Epithelial cell of esophagus (primary cell): ENCODE results near the gene GRIA1.
A peak's percentile ranks its signal among the peaks of the same experiment; 100 is the strongest.

Source experiments
- DNase-seq: peaks from one replicate; pipeline ENCODE4 v3.0.0; 2010; ENCODE audit warnings: low read depth
- H3K4me3 ChIP-seq: 2 replicates; pipeline ENCODE4 v1.5.1; 2011; ENCODE audit warnings: mild to moderate bottlenecking, low read length, control low read depth
- TF ChIP-seq, protein P1 (sequence below): IDR thresholded peaks from 2 replicates; pipeline ENCODE4 v1.5.1; 2011; ENCODE audit warnings: low read depth, mild to moderate bottlenecking, low read length, control low read depth, inconsistent platforms; ENCODE audit not compliant: insufficient read depth; ENCODE audit errors: missing control alignments

Gene GRIA1

DNA sequence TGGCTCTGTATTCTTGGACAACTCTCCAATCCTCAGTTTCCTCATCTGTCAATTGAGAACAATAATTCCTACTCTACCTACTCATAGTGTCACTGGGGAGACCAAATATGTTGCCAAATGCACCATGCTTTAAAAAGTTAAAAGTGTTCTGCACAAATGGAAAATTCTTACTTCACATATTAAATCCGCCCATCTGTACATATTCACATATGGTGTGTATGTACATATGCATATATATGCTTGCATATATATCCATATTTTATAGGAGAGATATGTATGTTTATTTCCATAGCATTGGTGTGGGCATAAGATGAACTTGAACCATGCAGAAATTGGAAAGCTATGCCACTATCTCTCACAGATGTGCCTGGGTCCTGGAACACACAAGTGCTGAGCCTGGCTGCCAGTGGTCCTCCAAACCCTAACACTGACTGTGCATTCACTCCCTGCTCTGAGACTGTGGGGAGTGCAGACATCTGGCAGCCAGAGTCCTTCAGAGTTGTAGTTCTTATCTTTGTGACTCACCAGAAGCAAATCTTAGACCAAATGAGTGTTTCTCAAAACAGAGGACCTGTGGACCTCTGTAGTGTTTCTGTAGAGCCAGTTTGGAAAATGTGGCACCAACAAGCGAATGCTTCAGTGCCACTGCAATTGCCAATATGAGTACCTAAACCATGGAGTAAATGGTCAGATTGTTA is 168.7 kb downstream of the GRIA1 start:
- H3K4me3 ChIP-seq = no peak overlapping the region
- TF ChIP-seq, protein P1, sequence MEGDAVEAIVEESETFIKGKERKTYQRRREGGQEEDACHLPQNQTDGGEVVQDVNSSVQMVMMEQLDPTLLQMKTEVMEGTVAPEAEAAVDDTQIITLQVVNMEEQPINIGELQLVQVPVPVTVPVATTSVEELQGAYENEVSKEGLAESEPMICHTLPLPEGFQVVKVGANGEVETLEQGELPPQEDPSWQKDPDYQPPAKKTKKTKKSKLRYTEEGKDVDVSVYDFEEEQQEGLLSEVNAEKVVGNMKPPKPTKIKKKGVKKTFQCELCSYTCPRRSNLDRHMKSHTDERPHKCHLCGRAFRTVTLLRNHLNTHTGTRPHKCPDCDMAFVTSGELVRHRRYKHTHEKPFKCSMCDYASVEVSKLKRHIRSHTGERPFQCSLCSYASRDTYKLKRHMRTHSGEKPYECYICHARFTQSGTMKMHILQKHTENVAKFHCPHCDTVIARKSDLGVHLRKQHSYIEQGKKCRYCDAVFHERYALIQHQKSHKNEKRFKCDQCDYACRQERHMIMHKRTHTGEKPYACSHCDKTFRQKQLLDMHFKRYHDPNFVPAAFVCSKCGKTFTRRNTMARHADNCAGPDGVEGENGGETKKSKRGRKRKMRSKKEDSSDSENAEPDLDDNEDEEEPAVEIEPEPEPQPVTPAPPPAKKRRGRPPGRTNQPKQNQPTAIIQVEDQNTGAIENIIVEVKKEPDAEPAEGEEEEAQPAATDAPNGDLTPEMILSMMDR = no peak
- DNase-seq = no peak

DNA sequence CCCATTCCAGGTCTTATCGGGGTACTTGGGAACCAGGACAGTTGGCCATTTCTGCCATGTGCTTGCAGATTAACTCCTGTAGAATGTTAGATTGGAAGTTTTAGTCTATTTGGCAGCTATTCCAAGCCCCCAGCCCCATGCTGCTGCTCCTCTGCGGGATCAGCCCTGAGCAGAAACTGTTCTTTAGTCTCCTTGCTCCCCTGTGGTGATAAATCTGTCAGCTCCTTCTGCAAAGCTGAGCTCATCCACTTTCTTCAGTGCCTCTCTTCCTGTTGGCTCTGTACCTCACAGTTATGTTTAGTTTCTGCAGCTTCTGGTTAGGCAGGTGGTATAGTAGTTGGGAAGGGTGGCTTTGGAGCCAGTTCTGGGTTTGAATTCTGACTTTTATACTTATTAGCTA is 170.4 kb downstream of the GRIA1 start:
- no peak for DNase-seq
- TF ChIP-seq, protein P1 = no peak
- no peak overlapping the region for H3K4me3 ChIP-seq

DNA sequence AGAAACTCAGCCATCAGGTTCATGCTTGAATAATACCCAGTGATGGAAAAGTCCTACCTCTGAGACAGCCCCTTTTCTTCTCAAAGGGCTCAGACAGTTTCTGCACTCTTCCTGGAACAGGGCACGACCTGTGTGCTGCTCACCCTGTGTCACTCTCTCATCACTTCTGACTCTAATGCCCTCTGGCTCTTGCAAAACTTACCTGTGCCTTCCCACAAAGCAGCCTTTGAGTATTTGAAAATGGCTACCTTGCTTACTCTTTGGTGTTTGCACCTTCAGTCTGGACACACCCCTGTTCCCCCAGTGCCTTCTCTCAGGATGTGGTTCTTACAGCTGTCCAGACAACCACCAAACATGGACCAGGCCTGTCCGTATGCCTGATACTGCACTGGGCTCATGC is 171.4 kb downstream of the GRIA1 start:
- H3K4me3 ChIP-seq = no peak overlapping the region
- TF ChIP-seq, protein P1 = no peak
- DNase-seq = peak; percentile 65

DNA sequence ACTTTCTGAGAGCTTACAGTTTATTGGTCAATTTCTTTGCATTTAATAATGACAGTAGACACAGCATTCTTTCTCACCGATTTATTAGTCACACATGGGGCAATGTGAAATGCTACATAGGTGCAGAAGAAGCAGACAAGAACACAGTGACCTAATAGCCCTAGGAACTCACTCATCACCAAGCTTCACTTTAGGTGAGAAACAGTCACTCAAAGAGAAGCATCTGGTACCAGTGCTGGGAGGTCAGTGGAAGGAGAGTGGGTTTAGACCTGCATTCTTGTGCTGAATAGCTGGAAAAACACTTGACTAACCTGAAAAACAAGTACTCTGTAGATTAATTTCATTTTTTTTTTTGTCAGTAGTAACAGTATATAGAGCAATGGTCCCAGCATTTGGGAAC is 179.6 kb downstream of the GRIA1 start:
- TF ChIP-seq, protein P1 = no peak
- H3K4me3 ChIP-seq = no peak overlapping the region
- DNase-seq = peak; percentile 81

DNA sequence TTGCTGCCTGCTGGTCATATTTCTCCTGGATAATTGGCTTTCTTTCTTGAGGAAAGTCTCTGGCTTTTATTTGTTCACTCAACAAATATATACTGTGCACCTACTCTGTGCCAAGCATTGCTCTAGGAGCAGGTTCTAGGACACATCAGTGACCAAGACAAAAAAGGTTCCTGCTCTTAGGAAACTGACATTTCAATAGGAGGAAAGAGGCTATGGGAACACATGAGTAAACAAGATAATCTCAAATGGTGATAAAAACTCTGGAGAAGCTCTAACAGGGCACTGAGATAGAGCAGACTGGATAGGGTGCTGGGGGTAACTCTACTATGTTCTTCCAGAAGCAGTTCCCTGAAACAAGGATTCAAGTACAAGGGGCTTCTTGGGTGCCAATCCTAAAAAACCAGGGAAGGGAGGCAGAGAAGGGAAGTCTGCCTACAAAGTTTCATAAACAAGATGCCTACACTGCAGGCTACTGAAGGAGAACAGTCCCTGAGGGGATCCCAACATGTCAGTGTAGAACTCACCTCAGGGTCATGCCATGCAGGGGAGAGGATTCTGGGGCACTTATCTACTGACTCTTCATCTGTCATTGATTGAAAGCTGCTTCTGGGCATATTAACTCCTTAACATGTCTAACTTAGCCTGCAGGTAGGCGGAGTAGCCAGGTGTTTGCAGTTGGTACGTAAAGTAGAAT is 181.3 kb downstream of the GRIA1 start:
- no peak overlapping the region for H3K4me3 ChIP-seq
- TF ChIP-seq, protein P1 = no peak
- DNase-seq = no peak

DNA sequence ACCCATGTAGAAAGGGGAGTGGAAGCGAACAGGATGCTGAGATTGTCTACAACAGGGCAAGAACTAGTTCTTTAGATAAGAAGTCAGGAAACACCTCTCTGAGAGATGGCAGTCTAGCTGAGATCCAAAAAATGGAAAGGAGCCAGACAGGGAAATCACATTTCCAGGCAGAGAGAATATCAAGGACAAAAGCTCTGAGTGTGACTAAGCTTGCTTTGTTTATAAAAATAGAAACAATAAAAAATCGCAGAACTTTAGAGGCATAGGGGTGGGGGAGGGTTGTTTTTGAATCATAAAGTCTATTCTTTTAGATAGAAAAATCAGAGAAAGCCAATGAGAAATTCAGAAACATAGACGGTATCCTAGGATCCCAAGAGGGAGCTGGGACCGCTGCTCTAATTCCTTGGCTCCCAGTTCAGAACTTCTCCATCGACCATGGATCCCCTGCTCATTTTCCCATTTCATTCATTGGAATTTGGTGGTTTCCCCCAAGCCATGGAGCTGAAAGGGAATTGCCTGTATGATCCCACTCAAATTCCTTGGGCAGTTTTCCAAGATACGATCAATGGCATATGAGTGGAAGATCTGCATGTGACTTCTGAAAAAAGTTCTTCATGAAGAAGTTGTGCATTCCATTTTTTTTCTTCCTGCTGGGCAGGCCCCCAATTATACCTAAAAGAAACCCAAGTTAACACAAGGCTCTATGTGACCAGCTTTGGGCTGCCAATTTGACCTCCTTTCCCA is 182.0 kb downstream of the GRIA1 start:
- TF ChIP-seq, protein P1 = no peak
- H3K4me3 ChIP-seq = no peak overlapping the region
- no peak for DNase-seq
